Measurements from ENCODE around the gene SAMHD1.

The SAMHD1 gene

GRCh38 chr20:36860811-36861624, 90.5 kb downstream of the SAMHD1 start:
- no peaks in the 10 kb centered on the region for H4K20me1 ChIP-seq (ENCODE audit: insufficient read depth, low read length)

GRCh38 chr20:36860339-36860738, 91.2 kb downstream of the SAMHD1 start:
- peak overlapping the region; percentile 35 for H3K27ac ChIP-seq (ENCODE audit: low read depth, low read length, poor library complexity, severe bottlenecking)
- no peaks in the 10 kb centered on the region for H4K20me1 ChIP-seq (ENCODE audit: insufficient read depth, low read length)

More at GRCh38 chr20:36860811-36861624, 90.5 kb downstream of the SAMHD1 start:
- Histone ChIP-seq H3F3A (ENCODE audit: insufficient read depth, low read length) (no peaks in the 10 kb centered on the region), H3K27ac (ENCODE audit: low read depth, low read length, poor library complexity, severe bottlenecking) (peak overlapping the region; percentile 44), H3K4me3 (ENCODE audit: low read depth, low read length, poor library complexity, severe bottlenecking) (peak overlapping the region; percentile 57), H3K36me3 (ENCODE audit: insufficient read depth, low read length) (no peaks in the 10 kb centered on the region), H3K4me2 (ENCODE audit: low read length) (peak overlapping the region; percentile 64), H2AFZ (ENCODE audit: low read length) (no peak overlapping the region), H3K4me1 (ENCODE audit: insufficient read depth, low read length, severe bottlenecking) (peaks cover 58% of the 10 kb centered on the region), H3K9me2 (ENCODE audit: low read depth, low read length) (no peaks in the 10 kb centered on the region), H3K79me2 (ENCODE audit: insufficient read depth, low read length) (no peaks in the 10 kb centered on the region), H3K9ac (ENCODE audit: low read length) (peak overlapping the region; percentile 59; the same call in 1 of the 2 replicates), H3K27me3 (ENCODE audit: insufficient read depth, low read length) (no peaks in the 10 kb centered on the region), H3K9me3 (ENCODE audit: low read length) (no peaks in the 10 kb centered on the region)
- TF ChIP-seq CTCF (IDR thresholded peaks at IDR 0.05; ENCODE audit: low read length), result no peak
- no peak for TF ChIP-seq EZH2 (IDR thresholded peaks at IDR 0.05; ENCODE audit: borderline replicate concordance, low read length)

GRCh38 chr20:36859700-36860330, 91.7 kb downstream of the SAMHD1 start:
- Histone ChIP-seq H3K4me1 (ENCODE audit: insufficient read depth, low read length, severe bottlenecking) (peaks cover 58% of the 10 kb centered on the region), H2AFZ (ENCODE audit: low read length) (no peak overlapping the region), H3K9me3 (ENCODE audit: low read length) (no peaks in the 10 kb centered on the region), H3K9ac (ENCODE audit: low read length) (no peak overlapping the region; the same call in 1 of the 2 replicates), H3K27me3 (ENCODE audit: insufficient read depth, low read length) (no peaks in the 10 kb centered on the region), H3K4me3 (ENCODE audit: low read depth, low read length, poor library complexity, severe bottlenecking) (no peak overlapping the region), H4K20me1 (ENCODE audit: insufficient read depth, low read length) (no peaks in the 10 kb centered on the region), H3F3A (ENCODE audit: insufficient read depth, low read length) (no peaks in the 10 kb centered on the region), H3K4me2 (ENCODE audit: low read length) (peak overlapping the region; percentile 64; the same call in 1 of the 2 replicates), H3K79me2 (ENCODE audit: insufficient read depth, low read length) (no peaks in the 10 kb centered on the region), H3K36me3 (ENCODE audit: insufficient read depth, low read length) (no peaks in the 10 kb centered on the region), H3K9me2 (ENCODE audit: low read depth, low read length) (no peaks in the 10 kb centered on the region), H3K27ac (ENCODE audit: low read depth, low read length, poor library complexity, severe bottlenecking) (peak overlapping the region; percentile 35)
- TF ChIP-seq EZH2 (IDR thresholded peaks at IDR 0.05; ENCODE audit: borderline replicate concordance, low read length) (no peak), CTCF (IDR thresholded peaks at IDR 0.05; ENCODE audit: low read length) (no peak)

More at GRCh38 chr20:36860339-36860738, 91.2 kb downstream of the SAMHD1 start:
- Histone ChIP-seq H3F3A (ENCODE audit: insufficient read depth, low read length) (no peaks in the 10 kb centered on the region), H3K79me2 (ENCODE audit: insufficient read depth, low read length) (no peaks in the 10 kb centered on the region), H3K4me2 (ENCODE audit: low read length) (peak overlapping the region; percentile 64; the same call in 1 of the 2 replicates), H3K9me3 (ENCODE audit: low read length) (no peaks in the 10 kb centered on the region), H3K27me3 (ENCODE audit: insufficient read depth, low read length) (no peaks in the 10 kb centered on the region), H3K4me3 (ENCODE audit: low read depth, low read length, poor library complexity, severe bottlenecking) (peak overlapping the region; percentile 57), H2AFZ (ENCODE audit: low read length) (no peak overlapping the region), H3K4me1 (ENCODE audit: insufficient read depth, low read length, severe bottlenecking) (peaks cover 58% of the 10 kb centered on the region), H3K36me3 (ENCODE audit: insufficient read depth, low read length) (no peaks in the 10 kb centered on the region), H3K9me2 (ENCODE audit: low read depth, low read length) (no peaks in the 10 kb centered on the region), H3K9ac (ENCODE audit: low read length) (no peak overlapping the region; the same call in 1 of the 2 replicates)
- no peak for TF ChIP-seq EZH2 (IDR thresholded peaks at IDR 0.05; ENCODE audit: borderline replicate concordance, low read length)
- TF ChIP-seq CTCF (IDR thresholded peaks at IDR 0.05; ENCODE audit: low read length), result no peak
